Activated CD8-positive, alpha-beta memory T cell treated with anti-CD3 and anti-CD28 coated beads, Interleukin-2, amount 50 U/mL, for 1 hour (primary cell): ENCODE data around the gene PARP2.
A peak's percentile ranks its signal among the peaks of the same experiment; 100 is the strongest.
"Not testable (repeated sequence)": the region's sequence is repeated elsewhere in the genome, so short reads cannot be mapped to it uniquely, and the experiment has no call there.

ENCODE experiments used
- DNase-seq: peaks from one replicate; pipeline ENCODE4 v3.0.0-alpha.2; 2020; ENCODE audit errors: extremely low read depth

Gene PARP2, protein sequence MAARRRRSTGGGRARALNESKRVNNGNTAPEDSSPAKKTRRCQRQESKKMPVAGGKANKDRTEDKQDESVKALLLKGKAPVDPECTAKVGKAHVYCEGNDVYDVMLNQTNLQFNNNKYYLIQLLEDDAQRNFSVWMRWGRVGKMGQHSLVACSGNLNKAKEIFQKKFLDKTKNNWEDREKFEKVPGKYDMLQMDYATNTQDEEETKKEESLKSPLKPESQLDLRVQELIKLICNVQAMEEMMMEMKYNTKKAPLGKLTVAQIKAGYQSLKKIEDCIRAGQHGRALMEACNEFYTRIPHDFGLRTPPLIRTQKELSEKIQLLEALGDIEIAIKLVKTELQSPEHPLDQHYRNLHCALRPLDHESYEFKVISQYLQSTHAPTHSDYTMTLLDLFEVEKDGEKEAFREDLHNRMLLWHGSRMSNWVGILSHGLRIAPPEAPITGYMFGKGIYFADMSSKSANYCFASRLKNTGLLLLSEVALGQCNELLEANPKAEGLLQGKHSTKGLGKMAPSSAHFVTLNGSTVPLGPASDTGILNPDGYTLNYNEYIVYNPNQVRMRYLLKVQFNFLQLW

DNA sequence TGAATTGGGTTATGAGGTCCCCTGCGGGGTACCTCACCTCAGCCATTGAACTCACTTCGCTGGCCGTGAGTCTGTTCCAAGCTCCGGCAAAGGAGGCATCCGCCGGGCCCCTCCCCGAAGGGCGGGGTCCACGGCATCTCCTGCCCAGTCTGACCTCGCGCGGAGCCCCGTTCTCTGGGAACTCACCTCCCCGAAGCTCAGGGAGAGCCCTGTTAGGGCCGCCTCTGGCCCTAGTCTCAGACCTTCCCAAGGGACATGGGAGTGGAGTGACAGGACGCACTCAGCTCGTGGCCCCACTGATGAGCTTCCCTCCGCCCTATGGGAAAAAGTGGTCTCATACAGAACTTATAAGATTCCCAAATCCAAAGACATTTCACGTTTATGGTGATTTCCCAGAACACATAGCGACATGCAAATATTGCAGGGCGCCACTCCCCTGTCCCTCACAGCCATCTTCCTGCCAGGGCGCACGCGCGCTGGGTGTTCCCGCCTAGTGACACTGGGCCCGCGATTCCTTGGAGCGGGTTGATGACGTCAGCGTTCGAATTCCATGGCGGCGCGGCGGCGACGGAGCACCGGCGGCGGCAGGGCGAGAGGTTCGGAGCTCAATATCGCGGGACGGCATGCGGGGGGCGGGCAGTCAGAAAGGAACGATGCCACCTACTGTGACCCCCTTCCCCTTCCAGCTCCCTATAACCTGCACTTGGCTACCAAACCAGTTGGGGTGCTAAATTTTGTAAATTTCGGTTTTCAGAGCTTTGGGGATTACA lies at the start of gene PARP2:
PARP2 (plus strand) TSS at position 544 of the 770 bp plus-strand sequence; CDS start at position 551, 7 bp downstream.
- DNase-seq: peak; percentile 70

DNA sequence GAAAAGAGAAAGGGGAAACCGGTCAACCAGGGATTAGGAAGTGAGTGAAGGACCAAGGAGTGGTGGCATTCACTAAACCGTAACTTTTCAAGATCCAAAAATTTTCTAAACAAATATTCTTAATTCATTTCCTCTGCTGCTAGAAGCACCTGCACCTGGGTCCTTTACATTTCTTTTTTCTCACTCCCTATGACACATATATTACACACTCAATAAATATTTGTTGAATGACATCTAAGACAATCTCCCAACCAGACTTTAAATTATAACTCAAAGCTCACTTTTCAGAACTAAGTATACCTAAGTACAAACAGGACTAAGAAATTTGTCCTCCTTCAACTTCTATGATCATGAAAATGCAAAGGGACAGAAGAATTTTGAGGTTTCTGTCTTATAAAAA lies 48.8 kb upstream of the PARP2 start:
- DNase-seq: no peak

- DNase-seq: no peak
Measured at GRCh38 chr14:20295067-20295466, 48.4 kb upstream of the PARP2 start.

DNA sequence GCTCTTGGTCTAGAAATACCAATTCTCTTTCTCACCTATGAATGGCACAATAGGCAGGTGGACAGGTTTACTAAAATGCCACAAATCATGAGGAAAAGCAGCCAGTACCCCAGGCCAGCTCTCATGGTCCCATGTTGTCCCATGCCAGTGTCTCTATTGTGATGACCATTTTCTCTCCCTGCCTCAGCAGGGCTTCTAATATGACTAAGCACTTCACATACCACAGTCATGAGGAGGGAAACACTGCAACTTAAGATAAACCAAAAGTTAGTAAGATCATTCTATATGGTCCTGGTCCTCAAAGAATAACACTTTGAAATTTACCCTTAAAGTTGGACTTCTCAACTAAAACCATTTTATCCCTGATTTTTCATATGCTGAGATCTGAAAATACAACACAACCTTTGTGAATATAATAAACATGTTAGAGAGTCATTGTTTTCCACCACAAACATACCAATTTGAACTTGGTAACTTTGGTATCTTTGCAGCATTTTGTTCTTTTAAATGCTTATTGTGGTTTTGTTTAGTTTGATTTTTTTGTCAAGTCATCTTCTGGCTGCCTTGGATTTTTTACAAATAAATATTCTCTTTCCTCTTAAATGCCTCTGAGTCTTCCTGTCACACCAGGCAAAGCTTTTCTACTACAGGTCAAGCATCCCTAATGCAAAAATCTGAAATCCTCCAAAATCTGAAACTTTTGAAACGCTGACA lies 41.2 kb upstream of the PARP2 start:
- DNase-seq: no peak

- DNase-seq: peak; percentile 68
Measured at GRCh38 chr14:20305265-20306078, 38.0 kb upstream of the PARP2 start, which contains the start of gene TTC5. TTC5 (minus strand) TSS chr14:20305951; CDS start chr14:20305937, 14 bp downstream.

DNA sequence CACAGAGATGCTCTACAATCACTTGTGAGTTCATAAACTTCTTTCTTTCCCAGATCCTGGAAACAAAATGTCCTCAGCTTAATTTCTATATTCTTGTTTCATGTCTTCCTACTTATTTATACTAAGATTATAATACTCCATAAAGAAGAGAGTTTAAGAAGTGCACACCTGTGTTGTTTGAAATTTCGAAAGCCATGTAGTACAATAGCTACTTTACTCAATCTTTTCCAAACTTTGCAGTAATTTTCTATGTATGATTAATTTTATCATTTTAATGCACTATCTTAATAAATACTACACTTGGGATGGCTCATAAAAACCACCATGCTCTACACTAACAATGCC lies 37.4 kb upstream of the PARP2 start:
- DNase-seq: no peak

- DNase-seq: no peak
Measured at GRCh38 chr14:20314026-20314425, 29.4 kb upstream of the PARP2 start.

- no peak for DNase-seq
Measured at GRCh38 chr14:20317720-20318119, 25.7 kb upstream of the PARP2 start.

GRCh38 chr14:20327005-20327869 lies 16.2 kb upstream of the PARP2 start:
- DNase-seq: no peak

DNA sequence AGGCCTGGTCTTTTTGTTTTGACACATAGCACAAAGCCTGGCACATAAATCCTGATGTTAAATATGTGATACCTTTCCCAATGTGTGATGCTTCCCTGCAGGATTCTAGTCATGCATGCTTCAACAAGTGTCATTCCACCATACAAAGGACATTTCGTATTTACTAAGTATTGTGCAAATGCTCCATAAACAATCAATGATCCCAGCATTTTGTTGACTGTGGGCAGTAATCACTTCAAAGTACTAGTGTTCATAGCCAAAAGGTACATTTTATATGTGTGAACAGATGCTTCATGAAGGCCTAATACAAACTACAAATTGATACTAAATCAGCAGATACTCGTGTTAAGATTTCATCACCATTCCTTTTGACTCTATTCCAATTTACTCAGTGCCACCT lies 14.7 kb upstream of the PARP2 start:
- DNase-seq: no peak

DNA sequence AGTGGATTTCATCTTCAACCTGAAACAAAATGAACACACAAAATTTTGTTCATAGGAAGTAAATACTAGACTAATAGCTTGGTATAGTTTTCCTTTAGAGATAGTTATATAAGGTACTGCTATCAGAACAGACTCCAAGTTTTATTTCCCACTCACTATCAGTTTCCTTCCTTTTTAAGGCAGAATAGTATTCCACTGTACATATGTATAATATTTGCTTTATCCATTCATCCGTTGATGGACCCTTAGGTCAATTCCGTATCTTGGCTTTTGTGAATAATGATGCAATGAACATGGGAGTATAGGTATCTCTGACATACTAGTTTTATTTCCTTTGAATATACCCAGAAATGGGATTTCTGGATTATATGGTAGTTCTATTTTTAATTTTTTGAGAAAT lies 14.1 kb upstream of the PARP2 start:
- DNase-seq: no peak

DNA sequence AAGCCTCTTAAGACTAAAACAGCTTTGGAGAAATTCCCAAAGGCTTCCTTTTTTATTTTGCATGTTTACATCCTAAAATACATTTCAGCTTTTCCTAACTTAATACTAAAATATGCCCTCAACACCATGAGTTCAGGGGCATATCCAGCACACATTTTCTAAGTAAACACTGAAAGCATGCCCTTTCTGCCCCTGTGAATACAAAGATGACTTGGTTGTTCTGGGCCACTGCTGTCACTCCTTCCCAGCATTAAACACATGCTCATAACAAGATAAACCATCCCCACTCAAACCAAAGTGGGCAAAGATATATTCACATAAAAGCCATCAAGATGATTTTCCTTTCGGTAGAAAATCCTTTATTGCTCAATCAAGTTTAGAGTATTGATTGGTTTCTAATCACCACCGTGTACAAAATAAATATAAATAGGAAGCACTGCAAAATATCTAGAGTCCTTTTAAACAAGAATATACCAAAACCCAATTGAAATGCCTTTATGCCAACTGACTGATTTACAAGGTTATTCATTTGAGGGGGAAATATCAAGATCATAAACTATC lies 12.3 kb upstream of the PARP2 start:
- no peak for DNase-seq

DNA sequence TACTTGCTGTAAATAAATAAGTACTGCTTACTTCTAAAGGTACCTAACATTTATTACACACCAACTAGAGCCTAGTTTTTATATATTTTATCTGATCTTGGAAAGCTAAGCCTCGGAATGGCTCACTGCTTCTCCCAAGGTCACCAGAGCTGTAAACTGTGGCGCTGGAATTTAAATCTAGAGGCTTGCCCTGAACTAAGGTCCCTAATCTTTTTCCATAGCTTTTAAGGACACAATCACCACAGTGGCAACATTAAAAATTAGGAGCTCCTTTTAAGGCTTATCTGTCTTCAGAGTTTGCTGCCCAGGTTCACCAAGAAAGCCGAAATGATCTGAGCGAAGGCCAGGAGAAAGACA lies 11.0 kb upstream of the PARP2 start:
- no peak for DNase-seq

DNA sequence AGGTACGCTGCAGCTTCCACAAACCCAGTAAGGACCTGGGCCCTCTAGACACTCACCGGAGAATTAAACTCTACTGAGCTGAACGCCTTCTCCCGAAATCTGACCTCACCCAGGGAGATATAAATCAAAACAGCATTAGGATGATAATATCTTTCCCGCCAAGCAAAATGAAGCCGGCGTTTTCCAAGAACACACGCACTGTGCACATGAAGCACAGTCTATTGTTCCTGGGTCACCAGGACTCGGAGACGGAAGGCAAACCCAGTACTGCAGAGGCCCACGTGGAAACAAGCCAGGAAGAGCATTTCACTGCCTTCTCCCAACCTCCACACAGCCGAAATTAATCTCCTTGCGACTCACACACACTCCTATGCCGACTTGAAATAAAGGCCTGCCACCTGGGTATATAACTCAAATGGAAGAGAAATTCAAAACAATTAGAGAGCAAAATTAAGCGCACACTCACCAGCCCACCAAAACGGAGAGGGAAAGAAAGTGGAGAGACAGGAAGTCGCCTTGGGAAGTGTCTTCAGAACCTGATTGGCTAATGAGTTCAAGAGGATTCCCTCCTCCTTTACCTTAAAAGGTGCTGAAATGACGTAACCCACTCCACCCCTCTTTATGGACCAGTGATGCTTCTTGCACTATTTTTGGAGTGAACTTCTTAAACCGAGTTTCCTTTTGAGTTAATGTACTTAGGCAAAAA lies 10.5 kb upstream of the PARP2 start, which contains the start of gene CCNB1IP1:
CCNB1IP1 (minus strand) TSS at position 492 of the 706 bp plus-strand sequence. CDS start 16,756 bp downstream, outside the sequence.
- DNase-seq: no peak

DNA sequence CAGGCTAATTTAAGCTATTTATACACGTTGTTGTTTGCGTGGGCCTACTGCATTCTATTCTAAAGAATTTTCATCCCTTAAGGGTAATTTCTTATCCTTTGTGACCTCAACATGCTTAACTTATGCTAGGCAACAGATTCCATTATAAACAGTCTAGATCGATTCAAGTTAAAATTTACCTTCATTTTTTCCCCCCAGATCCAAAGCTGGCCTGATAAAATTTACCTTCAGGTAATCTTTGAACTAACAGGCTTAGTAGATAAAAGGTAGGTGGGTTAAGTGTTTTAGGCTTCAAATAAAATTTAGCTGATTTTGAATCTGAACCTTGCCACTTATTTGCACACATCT lies 10.0 kb upstream of the PARP2 start:
- DNase-seq: no peak

GRCh38 chr14:20334017-20334416 lies 9.4 kb upstream of the PARP2 start:
- DNase-seq: no peak

- not testable (repeated sequence) for DNase-seq
Measured at GRCh38 chr14:20341032-20341431, 2.4 kb upstream of the PARP2 start.

GRCh38 chr14:20341646-20342045 lies 1.8 kb upstream of the PARP2 start:
- no peak for DNase-seq

DNA sequence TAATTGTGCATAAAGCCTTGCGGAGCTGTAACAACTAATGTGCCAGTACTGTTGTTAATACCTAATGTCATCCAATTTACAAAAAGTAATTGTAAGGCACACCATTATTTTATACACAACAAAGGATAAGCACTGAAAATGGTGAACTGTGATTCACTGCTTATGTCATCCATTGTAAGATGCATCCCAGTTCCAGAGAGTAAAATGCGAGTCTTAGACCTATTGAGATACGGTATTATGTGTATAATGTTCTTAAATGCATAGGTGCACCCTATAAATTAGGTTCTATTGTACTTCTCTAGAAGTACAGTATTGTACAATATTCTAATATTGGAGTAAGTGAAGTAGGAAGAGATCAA lies 406 bp downstream of the PARP2 start:
- DNase-seq: no peak
